Naive B cell (primary cell): Measurements from ENCODE around the gene TGFBR1. TPM values are rescaled to one million over a fixed set of nuclear protein-coding genes. Genes with fewer than 3 reads are reported as not detected.

Experiments
- ATAC-seq, 2 donors: fragments of 150-1000 bp; cut with Tn5 transposase; 2 replicates each; pipeline ENCODE4 v1.10.0; 2021; ENCODE audit warnings: low read depth in 2 of 2, mild to moderate bottlenecking in 2 of 2, moderate library complexity in 2 of 2
- DNase-seq: peaks from one replicate; pipeline ENCODE4 v3.0.0; 2022
- H3K27ac Mint-ChIP-seq, 6 donors: one replicate each; pipeline ENCODE4 v1.8.0; 2020 to 2022; ENCODE audit warnings: mild to moderate bottlenecking in 6 of 6, mixed read lengths in 6 of 6, moderate library complexity in 5 of 6, inconsistent platforms in 2 of 6
- H3K27me3 Mint-ChIP-seq, 3 donors: one replicate each; pipeline ENCODE4 v1.8.0; 2021 to 2022; ENCODE audit warnings: mixed read lengths in 3 of 3, mild to moderate bottlenecking in 1 of 3
- H3K36me3 Mint-ChIP-seq, 2 donors: one replicate each; pipeline ENCODE4 v1.8.0; 2020 to 2022; ENCODE audit warnings: mixed read lengths in 2 of 2, inconsistent platforms in 1 of 2, mild to moderate bottlenecking in 1 of 2
- H3K4me1 Mint-ChIP-seq, 3 donors: one replicate each; pipeline ENCODE4 v1.8.0; 2020 to 2022; ENCODE audit warnings: mixed read lengths in 3 of 3, inconsistent platforms in 1 of 3, mild to moderate bottlenecking in 1 of 3, moderate library complexity in 1 of 3
- H3K4me3 Mint-ChIP-seq, 8 donors: one replicate each; pipeline ENCODE4 v1.8.0; 2020 to 2022; ENCODE audit warnings: mild to moderate bottlenecking in 8 of 8, mixed read lengths in 8 of 8, moderate library complexity in 8 of 8, inconsistent platforms in 2 of 8
- H3K9me3 Mint-ChIP-seq, 7 donors: one replicate each; pipeline ENCODE4 v1.8.0; 2020 to 2022; ENCODE audit warnings: mixed read lengths in 7 of 7, mild to moderate bottlenecking in 5 of 7, inconsistent platforms in 2 of 7, moderate library complexity in 1 of 7
- polyA plus RNA-seq, 6 donors: library from polyadenylated mRNA; unstranded; fragments of 300-500 nt; fragmentation: Illumina TruSeq; gene quantifications; one replicate each; pipeline ENCODE4 v1.2.3, GENCODE V29; 2021; ENCODE audit warnings: low read depth in 6 of 6

Gene TGFBR1
- polyA plus RNA-seq, 6 donors from 2014 or later, result 6.6 to 14.6 (median 11.3) TPM

DNA sequence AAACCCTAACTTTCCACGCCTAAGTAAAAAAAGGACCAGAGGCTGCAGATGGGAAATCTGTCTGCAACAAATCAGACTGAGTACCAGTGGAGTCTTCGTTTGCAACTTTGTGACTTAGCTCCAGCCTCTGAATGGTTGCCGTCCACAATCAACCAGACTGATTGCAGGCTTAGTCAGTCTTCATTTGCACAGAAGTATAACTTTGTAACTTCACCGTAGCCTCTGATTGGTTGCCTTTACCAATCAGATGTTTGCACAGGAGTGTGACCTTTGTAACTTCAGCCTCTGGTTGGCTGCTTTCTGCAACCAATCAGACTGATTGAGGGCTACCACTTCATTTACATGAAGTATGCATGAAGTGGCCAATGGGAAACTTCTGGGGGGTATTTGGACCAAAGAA, 53.7 kb downstream of the TGFBR1 start:
- Mint-ChIP-seq H3K36me3 (no peaks in the 10 kb centered on the region), H3K27me3 (peaks cover 0 to 13% (median 13%) of the 10 kb centered on the region in 3 donors), H3K4me1 (peaks cover 0 to 5% (median 4%) of the 10 kb centered on the region in 3 donors), H3K4me3 (no peak overlapping the region), H3K9me3 (peaks cover 0 to 2% (median 0%) of the 10 kb centered on the region in 7 donors), H3K27ac (no peak overlapping the region)
- DNase-seq (no peak), ATAC-seq (no peak)

DNA sequence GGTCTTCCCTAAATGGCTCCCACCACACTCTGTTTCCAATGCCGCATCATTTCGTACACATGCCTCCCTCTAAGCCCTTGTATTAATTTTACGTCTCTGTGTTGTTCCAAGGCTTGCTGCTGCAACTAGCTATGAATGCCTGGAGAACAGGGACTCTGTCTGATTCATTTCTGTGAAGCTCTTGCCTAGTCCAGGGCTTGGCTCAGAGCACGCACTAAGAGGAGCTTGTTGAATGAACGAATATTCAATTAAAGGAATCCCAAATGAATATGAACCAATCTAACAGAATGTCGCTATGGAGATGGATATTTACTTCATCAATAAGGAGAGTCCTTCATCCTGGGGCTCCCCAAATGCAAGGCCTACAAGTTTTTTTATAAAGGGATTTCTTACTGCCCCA, 55.3 kb downstream of the TGFBR1 start:
- Mint-ChIP-seq H3K4me3 (no peak overlapping the region), H3K27ac (peak overlapping the region in 2 of 6 donors; percentile 11 to 44), H3K9me3 (peaks cover 0 to 2% (median 0%) of the 10 kb centered on the region in 7 donors), H3K36me3 (no peaks in the 10 kb centered on the region), H3K4me1 (peaks cover 0 to 5% (median 4%) of the 10 kb centered on the region in 3 donors), H3K27me3 (peaks cover 0 to 13% (median 13%) of the 10 kb centered on the region in 3 donors)
- DNase-seq (no peak), ATAC-seq (no peak)

DNA sequence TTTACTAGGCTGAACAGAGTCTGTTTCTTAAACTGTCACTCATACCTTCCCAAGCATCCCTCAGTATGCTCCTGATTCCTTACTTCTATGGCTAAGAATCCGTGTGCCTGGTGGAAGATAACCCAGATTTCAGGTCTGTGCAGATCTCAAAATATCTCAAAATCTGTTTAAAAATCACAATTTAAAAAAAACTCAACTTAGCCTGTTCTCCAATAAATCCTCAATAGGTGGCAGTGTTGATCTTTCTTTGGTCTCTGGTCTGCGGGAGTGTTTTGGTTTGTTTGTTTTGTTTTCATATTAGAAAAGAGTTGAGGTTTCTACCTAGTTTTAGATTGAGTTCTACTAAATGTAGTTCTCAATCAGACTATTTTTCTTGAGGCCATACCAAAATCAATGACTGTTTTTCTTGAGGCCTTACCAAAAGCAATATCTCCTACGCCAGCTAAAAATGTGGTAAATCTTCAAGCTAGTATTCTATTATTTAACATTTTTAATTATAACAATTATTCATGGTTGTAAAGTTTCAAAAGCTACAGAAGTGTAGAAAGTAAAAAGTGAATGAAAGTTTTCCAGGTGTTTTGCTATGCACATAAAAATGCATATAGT, 57.9 kb downstream of the TGFBR1 start:
- peak; percentile 48 for DNase-seq
- no peak overlapping the region for H3K4me3 Mint-ChIP-seq
- no peaks in the 10 kb centered on the region for H3K36me3 Mint-ChIP-seq
- peak overlapping the region in 3 of 6 donors; percentile 5 to 11 (median 6) for H3K27ac Mint-ChIP-seq
- peaks cover 0 to 13% (median 13%) of the 10 kb centered on the region in 3 donors for H3K27me3 Mint-ChIP-seq
- H3K9me3 Mint-ChIP-seq, result peaks cover 0 to 2% (median 0%) of the 10 kb centered on the region in 7 donors
- ATAC-seq, result peak; percentile 45 to 47
- peaks cover 9 to 15% (median 11%) of the 10 kb centered on the region in 3 donors for H3K4me1 Mint-ChIP-seq

DNA sequence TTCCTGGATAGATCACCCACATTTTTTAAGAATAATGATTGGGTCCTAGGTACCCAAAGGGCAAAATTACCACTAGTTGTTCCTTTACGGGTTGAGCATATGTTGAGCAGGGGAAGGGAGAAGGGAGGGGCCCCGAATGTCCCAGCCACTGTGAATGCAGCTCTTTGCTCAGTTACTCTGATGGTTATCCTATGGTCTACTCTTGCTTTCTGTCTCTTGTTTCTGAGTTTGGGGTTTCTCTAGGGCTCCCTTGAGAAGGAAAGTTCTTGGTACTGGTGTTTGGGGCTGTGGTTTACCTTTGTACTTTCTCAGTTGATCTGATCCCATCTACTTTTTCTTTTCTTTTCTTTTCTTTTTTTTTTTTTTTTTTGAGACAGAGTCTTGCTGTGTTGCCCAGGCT, 61.2 kb downstream of the TGFBR1 start:
- Mint-ChIP-seq H3K27ac (peak overlapping the region in 2 of 6 donors; percentile 22 to 28), H3K4me3 (no peak overlapping the region), H3K36me3 (no peaks in the 10 kb centered on the region), H3K27me3 (peaks cover 0 to 4% (median 0%) of the 10 kb centered on the region in 3 donors), H3K4me1 (peaks cover 16 to 23% (median 18%) of the 10 kb centered on the region in 3 donors), H3K9me3 (no peaks in the 10 kb centered on the region)
- DNase-seq (no peak), ATAC-seq (no peak)

DNA sequence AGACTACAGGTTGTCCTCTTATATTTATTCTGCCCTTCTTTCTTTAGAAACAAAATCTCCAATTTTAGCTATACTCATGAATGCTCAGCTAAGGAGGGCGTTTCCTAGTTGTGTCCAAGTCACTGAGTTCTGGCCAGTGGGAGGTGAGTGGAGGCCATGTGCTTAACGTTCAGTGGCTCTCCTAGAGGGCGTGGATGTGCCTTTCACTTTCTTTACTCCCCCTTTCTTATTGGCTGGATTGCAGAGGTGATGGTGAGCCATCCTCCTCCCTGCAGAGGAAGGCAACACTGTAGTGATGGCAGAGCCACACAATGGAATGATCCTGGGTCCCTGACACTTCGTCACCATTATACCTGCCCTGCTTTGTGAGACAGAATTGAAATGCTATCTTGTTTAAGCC, 62.2 kb downstream of the TGFBR1 start:
- Mint-ChIP-seq H3K27me3 (peaks cover 0 to 9% (median 3%) of the 10 kb centered on the region in 3 donors), H3K4me1 (peaks cover 16 to 23% (median 18%) of the 10 kb centered on the region in 3 donors), H3K4me3 (no peak overlapping the region), H3K9me3 (no peaks in the 10 kb centered on the region), H3K36me3 (no peaks in the 10 kb centered on the region), H3K27ac (no peak overlapping the region)
- DNase-seq (no peak), ATAC-seq (no peak)

- Mint-ChIP-seq H3K27ac (peak overlapping the region in 4 of 6 donors; percentile 49 to 91 (median 72)), H3K4me1 (peaks cover 16 to 21% (median 18%) of the 10 kb centered on the region in 3 donors), H3K4me3 (peak overlapping the region in 2 of 8 donors; percentile 19 to 50), H3K36me3 (no peaks in the 10 kb centered on the region), H3K27me3 (peaks cover 0 to 12% (median 4%) of the 10 kb centered on the region in 3 donors), H3K9me3 (no peaks in the 10 kb centered on the region)
- DNase-seq, result peak; percentile 42
- peak; percentile 87 to 95 for ATAC-seq
These were observed 62.8 kb downstream of the TGFBR1 start for GRCh38 chr9:99167694-99168093.

DNA sequence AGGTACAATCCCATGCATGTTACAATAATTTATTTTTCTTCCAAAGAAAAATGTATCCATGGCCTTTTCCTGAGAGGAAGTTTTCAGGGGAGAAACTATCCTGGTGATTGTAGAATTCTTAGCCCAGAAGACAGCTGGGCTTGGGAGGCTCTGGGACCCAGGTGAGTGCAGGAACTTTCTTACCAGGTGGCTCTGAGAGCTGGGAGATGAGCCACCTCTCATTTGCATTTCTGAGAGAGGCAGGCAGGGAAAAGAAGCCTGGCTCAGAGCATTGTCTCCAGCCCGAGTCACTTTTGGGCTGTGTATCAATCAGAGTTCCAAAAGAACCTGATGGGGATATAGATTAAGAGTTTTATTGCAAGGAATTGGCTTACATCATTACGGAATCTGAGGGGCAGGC, 64.2 kb downstream of the TGFBR1 start:
- peaks cover 16 to 18% (median 18%) of the 10 kb centered on the region in 3 donors for H3K4me1 Mint-ChIP-seq
- H3K27ac Mint-ChIP-seq, result no peak overlapping the region
- H3K27me3 Mint-ChIP-seq, result peaks cover 0 to 15% (median 9%) of the 10 kb centered on the region in 3 donors
- no peak overlapping the region for H3K4me3 Mint-ChIP-seq
- DNase-seq, result no peak
- no peak for ATAC-seq
- no peaks in the 10 kb centered on the region for H3K36me3 Mint-ChIP-seq
- no peaks in the 10 kb centered on the region for H3K9me3 Mint-ChIP-seq

DNA sequence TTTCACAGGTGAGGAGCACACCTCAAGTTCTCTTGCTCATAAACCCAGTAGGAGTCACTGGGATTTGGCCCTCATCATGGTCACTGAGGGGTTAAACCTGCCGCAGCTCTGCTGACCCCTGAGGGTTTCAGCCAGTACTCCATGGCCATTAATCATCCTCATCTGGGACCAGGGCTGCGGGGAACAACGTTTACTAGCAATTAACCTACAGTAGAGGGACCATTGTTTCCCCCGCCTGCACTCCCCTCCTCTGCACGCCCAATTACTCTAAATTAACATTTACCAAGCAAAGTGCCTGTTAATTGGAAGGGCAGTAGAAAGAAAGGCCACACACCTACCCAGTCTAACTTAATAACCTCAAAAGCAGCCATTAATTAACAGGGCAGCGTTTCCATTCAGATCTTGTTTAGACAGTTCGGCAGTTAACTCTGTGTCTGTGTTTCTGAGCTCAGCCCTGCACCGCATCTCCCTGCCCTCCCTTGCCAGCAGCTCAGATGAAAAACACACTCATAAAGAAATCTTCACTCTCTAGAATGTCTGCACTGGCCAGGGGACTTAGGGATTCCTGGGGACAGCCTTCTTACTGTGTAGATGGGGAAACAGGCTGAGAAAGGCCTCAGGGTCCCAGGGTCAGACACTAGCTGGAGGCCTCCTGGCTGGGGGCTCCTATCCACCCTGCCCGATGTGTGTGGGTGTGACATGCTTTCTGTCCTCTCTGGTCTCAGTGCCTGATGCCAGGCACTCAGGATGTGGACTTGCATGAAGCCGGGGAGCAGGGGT, 65.3 kb downstream of the TGFBR1 start:
- DNase-seq (no peak), ATAC-seq (no peak)
- peaks cover 16 to 18% (median 18%) of the 10 kb centered on the region in 3 donors for H3K4me1 Mint-ChIP-seq
- H3K9me3 Mint-ChIP-seq, result no peaks in the 10 kb centered on the region
- H3K27ac Mint-ChIP-seq, result peak overlapping the region in 1 of 6 donors; percentile 78
- H3K4me3 Mint-ChIP-seq, result no peak overlapping the region
- H3K27me3 Mint-ChIP-seq, result peaks cover 0 to 15% (median 9%) of the 10 kb centered on the region in 3 donors
- H3K36me3 Mint-ChIP-seq, result no peaks in the 10 kb centered on the region

- no peaks in the 10 kb centered on the region for H3K9me3 Mint-ChIP-seq
- peak overlapping the region in 3 of 6 donors; percentile 46 to 96 (median 57) for H3K27ac Mint-ChIP-seq
- no peaks in the 10 kb centered on the region for H3K36me3 Mint-ChIP-seq
These were observed 66.6 kb downstream of the TGFBR1 start for GRCh38 chr9:99171225-99172123.

DNA sequence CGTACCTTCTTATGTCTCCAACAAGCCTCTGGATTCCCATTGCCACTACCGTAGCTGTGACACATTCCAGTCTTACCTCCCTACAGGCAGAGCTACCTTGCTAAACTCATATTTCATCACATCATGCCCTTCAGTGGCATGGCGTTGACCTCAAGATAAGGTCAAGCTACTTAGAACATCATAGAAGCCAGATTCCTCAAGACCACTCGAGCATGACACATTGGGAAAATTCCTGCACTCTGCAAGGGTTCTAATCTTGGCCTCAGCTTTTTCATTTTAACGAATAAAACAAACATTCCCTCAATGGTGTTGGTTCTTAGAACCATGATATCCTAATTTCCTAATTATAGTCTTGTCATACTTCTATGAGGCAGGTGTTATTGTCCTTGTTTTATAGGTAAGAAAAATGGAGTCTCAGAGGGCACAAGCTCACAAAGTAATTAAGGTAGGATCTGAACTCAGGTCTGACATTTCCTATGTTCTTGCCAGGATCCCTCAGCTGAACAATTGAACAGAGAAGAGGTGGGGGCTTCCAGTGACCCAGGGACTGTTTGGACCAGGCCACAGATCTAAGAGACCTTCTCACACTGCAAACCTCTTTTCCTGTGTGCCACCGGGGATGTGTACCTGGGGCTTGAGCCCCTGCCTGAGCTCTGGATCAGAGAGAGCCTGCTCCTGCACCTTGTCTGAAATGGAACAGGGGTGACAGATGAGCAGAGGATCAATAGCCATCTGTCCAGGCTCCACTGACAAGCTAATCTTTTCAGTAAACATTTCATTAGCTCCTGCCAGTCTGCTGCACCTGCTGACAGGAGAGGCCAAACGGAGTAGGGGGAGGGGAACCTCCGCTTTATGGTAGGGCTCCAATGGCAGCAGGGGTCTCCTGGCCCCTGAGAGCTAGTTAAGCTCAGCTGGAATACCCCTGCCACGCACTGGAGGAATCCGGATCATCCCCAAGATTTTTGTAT, 67.5 kb downstream of the TGFBR1 start:
- H3K36me3 Mint-ChIP-seq, result no peaks in the 10 kb centered on the region
- H3K27me3 Mint-ChIP-seq, result peaks cover 0 to 15% (median 9%) of the 10 kb centered on the region in 3 donors
- H3K9me3 Mint-ChIP-seq, result no peaks in the 10 kb centered on the region
- H3K4me1 Mint-ChIP-seq, result peaks cover 13 to 22% (median 17%) of the 10 kb centered on the region in 3 donors
- H3K4me3 Mint-ChIP-seq, result no peak overlapping the region
- peak overlapping the region in 1 of 6 donors; percentile 15 for H3K27ac Mint-ChIP-seq
- DNase-seq (no peak), ATAC-seq (no peak)

More at GRCh38 chr9:99171225-99172123, 66.6 kb downstream of the TGFBR1 start:
- ATAC-seq (no peak), DNase-seq (no peak)
- Mint-ChIP-seq H3K4me1 (peaks cover 18 to 20% (median 19%) of the 10 kb centered on the region in 3 donors), H3K27me3 (peaks cover 0 to 15% (median 9%) of the 10 kb centered on the region in 3 donors), H3K4me3 (no peak overlapping the region)

DNA sequence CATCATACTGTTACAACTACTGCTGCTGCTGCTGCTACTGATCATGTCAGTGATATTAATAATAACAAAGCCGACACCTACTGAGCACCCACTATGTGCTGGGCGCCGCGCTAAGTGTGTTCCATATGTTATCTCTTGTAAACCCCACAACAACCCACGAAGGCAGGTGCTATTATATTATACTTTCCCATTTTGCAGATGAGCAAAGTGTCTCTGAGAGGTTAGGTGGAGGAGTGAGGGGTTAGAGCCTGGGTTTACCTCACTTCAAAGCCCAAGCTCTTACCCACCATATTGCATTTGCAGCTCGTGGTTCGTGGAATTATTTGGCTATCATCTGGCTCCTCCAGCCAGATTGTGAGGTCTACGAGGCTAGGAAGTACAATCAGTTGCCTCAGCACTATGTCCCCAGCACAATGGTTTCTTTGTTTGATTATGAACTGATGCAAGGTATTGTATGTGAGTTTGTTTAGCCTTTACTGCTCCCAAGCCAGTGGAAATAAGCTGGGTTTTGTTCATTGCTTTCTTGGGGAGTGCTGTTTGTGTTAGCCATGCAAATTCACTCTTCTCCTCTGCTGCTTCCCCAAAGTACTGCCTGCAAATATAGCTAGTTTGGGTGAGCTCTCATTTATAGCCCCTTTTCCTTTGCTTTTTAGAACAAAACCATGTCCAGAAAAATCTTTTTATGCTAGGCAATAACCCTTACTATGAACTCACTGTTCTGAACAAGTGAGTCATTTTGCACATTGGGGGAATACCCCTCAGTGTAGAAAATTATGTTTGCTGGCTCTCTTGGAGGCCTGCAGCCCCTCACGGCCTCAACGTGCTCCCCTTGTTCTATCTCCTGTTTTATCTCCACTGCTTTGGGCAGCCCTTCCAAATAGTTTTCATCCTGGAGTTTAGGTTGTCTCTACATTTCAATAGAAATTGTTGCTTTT, 68.9 kb downstream of the TGFBR1 start:
- Mint-ChIP-seq H3K36me3 (no peaks in the 10 kb centered on the region), H3K9me3 (no peaks in the 10 kb centered on the region), H3K4me1 (peaks cover 11 to 19% (median 18%) of the 10 kb centered on the region in 3 donors), H3K27me3 (peaks cover 0 to 15% (median 9%) of the 10 kb centered on the region in 3 donors), H3K27ac (peak overlapping the region in 1 of 6 donors; percentile 43), H3K4me3 (no peak overlapping the region)
- ATAC-seq (no peak), DNase-seq (no peak)
